HG03060 (cell line): Measurements from ENCODE around the gene CAPRIN2.

Source experiments
- ATAC-seq: cut with Tn5 transposase; IDR thresholded peaks from one replicate; pipeline ENCODE4 v1.9.1; 2021; ENCODE audit warnings: low read depth, moderate number of reproducible peaks; ENCODE audit not compliant: unreplicated experiment

The CAPRIN2 gene

DNA sequence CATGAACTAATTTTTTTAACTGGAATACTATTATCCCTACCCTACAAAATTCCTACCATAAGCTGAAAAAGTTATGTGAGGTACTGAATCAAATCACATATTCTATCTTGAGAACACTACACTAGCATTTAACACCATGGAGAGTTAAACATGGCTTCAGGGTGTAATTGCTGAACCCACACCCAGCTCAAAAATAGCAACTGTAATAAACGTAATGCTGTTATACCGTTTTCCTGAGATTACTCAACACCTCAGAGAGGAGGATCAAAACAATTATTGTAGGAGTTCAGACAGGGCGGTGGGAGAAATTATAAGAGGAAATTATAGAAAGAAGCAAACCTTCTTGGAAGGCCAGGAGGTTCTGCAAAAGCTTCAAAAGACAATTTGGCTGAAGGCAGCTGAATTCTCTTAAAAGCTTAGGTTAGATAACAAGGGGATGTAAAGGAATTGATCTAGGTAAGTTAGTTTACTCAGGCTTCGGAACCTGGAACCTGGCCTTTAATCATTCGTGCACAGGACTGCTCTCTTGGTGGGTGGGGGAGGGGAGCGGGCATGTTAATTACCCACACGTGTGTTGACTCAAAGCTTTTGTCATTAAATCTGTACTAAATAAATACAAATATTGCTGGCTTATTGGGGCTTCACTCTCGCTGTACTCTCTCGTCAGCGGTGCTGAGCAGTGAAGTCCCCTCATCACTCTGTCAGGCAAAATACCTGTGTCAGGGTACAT lies 47.0 kb downstream of the CAPRIN2 start:
- no peak for ATAC-seq

DNA sequence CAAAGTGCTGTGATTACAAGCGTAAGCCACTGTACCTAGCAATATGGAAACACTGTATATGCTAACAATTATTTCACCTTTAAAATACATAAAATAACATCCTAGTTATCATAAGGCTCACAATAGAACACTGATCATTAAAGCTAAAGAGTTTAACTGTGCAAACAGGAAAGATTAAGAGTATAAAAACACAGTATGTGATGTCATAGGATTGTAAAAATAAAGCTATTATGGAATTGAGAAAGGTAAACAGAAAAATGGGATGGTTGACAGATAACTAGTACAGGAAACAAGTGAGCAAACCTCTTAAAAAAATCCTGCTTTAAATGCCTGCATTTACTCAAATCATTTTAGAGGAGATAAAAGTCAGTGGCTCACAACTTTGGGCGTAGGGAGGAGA lies 48.3 kb downstream of the CAPRIN2 start:
- ATAC-seq = no peak

DNA sequence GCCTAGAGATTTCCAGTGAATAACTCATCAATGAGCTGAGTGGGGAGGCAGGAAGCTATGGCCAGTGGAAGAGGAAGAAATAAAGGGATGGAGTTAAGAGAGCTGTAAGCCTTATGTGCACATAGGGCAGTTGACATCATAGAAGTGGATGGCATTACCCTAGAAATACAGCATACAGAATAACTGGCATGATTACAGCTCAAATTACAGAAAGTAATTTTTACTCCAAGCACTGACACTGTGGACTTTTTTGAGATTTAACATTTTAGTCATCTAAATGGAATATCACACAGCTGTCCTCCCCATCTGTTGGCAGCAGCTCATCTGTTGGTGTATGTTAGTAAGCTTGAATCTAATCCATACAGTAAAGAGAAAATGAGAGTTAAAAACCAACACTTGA lies 53.7 kb downstream of the CAPRIN2 start:
- no peak for ATAC-seq

DNA sequence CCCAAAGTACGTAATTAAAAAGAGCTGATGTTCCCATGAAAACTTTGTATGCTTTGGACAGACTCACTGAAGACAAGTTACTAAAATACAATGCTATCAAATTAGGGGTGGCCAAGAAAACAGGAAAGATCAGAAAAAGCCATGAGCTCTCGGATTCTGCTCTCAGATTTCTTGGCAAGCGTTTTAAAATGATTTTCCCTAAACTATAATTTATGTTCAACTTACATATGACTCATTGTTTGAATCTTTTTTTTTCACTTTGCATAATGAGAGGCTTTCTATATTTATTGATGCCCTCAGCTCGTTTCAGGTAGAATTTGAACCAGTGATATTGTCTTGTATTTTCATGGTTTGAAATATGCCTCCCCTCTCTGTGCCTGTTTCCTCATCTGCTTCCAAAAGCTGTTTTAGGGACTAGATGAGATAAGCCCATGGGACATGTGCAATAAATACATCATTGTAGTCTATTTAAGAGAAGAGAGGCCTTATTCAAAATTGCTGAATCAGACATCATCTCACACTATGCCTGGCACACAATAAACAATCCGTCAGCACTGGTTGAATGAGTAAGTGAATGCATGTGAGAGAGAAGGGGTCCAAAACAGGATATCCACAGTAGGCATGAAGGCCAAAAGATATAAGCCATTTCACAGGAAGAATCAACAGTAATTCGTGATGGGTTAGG lies 54.4 kb downstream of the CAPRIN2 start:
- no peak for ATAC-seq

DNA sequence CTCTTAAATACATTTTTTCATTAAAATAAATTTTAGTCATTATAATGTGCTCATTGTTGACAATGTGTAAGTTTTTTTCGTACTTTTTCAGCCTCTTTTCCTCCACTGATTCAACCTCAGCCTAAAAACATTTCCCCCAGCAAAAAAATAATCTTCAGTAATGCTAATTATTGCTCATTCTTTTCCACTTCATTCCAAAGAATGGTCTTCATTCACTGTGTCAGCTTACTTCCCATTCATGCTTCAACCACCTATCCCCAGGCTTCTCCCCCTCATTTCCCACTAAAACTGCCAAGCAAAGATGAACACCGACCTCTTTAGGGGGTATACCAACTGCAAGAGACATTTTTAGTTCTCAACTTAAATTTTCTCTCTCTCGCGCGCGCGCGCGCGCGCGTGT lies 56.4 kb downstream of the CAPRIN2 start:
- ATAC-seq = no peak

DNA sequence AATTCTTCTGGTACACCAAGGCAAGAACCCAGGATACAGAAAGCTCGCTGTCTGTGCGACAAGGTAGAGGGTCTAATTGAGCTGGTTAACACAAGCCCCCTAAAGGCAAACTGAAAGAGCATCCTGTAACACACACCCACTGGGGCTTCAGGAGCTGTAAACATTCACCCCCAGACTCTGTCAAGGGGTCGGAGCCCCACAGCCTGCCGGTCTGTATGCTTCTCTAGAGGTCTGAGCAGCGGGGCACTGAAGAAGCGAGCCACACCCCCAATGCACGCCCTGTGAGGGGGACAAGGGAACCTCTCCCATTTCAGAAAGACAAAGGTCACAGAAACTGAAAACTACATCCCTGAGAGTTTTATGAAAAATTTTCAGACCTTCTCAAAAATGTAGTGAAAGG lies 57.8 kb downstream of the CAPRIN2 start:
- ATAC-seq = no peak

DNA sequence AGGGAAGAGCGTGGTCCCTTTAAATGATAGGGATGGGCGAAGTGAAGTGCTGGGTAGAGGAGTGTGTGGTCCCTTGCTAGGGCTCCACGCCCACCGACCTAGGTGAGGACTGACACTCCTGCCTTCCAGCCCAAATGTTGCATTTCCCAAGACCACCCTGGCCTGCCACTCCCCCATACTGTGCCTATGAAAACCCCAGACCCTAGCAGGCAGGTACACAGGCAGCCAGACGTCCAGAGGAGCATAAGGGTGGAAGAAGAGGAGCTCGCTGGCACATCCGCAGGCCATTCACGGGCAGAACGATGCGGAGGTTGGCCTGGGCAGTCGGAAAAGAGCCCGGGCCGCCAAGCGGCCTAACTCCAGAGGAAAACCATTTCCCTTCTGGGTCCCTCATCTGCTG lies 58.3 kb downstream of the CAPRIN2 start:
- ATAC-seq = no peak

DNA sequence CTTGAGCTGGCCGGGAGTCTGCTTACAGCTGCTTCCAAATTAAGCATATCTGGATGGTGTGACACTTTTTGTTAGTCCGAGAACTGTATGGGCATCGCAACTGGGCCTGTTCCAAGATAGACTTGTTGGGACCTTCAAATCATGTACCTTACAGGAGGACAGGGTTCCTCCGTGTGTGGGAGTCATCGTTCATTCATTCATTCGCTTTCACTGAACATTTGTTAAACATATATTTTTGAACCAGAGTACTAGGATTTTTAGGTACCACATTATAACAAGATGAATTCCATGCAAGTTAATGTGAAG lies 58.7 kb downstream of the CAPRIN2 start:
- ATAC-seq = no peak

DNA sequence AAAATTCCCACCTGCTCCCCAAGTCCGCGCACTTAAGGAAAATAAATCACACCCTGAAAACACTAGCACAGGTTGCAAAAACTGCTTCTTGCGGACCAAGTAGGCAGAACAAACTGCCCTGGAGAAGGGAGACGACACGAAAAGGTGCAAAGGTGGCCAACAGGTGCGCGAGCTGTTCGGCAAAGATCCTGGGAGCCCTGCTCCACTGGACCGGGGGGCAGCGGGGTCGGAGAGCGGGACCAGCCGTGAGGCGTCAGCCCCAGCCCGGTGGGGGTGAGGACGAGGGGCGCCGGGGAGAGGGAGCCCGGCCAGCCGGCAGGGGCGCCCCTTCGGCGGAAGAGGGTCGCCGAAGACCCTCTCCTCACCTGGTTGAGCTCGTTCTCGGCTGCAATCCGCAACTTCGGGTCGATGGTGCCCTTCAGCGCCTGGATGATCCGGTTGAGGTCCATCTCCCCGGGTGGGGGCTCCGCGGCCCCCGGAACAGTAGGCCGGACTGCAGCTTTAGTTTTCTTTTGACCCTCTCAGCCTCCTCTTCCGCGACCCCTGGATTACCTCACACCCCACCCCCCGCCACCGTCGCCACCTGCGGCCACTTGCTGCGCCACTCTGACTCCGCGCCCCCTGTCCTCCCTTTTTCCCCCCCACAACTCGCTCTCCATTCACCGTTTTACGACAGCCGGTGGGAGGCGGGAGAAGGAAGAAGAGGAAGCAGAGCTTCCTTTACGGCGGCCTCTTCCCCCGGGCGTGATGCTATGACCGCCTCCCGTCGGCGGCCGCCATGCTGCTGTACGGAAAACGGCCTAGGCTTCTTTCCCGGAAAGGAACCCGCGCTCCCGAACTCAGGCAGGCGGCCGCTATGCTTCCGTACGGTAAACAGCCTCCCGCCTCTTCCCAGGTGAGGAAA lies 59.3 kb downstream of the CAPRIN2 start, which contains the start of gene IPO8:
Gene IPO8, minus strand, starts transcription at position 671 of the 904 bp plus-strand sequence. Its CDS starts 222 bp downstream, at position 449.
- peak; percentile 45 for ATAC-seq

DNA sequence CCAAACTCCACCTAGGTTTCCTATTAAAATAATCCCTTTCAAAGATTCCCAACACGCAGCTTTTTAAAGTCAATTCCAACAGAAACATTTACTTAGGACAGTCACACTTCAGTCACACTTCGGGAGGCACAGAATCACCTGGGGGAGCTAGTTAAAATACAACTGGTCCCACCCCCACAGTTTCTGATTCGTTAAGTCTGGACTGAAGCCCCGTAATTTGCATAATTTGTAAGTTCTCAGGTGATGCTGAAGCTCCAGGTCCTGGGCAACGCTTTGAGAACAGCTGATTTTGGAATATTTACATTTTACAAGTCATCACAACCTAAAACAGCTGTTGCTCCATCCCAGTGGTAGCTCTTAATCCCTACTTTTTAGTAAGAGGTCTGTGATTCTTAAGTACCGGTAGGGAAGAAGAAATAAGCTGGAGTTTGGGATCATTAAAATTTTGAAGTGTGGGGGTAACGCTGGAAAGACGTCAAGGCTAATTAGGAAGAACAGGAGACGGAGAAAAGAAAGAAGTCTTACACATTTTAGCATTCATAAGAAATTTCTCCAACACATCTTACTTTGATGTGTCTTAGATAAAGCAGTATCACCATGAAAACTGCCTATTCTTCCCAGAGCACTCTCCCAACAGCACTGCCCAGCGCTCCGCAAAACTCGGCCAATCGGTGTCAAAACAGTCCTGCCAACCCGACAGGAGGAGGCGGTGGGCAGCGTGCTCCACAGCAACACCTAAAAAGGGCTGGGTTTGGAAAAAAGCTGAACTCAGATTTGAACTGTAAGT lies 60.1 kb downstream of the CAPRIN2 start:
- ATAC-seq = no peak

DNA sequence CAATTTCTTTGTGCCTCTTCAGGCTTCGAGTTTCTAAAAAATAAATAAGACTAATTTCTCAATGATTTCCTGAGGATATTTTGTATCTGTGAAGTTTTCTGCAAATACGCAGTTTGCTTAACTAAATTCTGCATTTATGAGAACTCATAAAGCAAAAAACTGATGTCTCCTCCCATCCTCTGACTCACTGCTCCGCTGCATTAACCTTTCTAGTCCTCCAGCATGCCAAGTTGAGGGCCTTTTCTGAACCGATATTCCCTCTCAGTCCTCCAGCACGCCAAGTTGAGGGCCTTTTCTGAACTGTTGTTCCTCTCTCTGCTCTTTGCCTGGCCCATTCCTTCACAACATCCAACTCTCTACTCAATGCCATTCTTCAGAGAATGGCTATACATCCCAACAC lies 62.3 kb downstream of the CAPRIN2 start:
- no peak for ATAC-seq

DNA sequence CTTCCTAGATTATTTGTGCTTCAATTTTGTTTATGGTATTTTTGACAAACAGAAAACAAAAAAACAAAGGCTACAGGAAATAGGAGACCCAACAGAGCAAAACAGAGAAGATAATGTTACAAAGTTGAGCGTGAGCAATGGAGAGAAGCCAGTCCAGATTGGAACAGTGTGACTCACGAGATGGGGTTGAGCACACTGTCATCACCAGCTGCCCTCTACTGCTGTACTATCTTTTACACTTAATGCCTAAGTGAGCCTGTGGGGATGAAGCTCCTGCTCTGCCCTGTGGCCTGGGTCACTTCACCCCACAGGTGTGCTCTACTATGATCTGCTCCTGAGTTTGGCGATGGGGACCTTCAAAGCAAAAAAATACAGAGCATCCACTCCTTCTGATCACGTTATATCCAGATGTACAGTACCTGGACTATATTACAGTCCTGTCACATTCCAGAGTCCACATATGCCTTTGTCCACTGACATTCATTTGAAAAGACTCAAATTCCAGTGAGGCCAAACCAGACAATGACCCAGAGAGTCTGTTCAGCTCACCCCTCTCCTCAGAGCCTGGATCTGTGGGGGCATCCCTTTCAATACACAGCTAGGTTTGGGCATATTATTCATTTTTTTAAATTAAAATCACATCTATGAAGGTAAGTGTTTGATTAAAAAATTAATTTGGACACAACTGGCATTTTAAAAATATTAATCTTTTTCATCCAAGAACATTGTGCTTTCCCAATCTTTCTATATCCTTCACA lies 63.5 kb downstream of the CAPRIN2 start:
- no peak for ATAC-seq

DNA sequence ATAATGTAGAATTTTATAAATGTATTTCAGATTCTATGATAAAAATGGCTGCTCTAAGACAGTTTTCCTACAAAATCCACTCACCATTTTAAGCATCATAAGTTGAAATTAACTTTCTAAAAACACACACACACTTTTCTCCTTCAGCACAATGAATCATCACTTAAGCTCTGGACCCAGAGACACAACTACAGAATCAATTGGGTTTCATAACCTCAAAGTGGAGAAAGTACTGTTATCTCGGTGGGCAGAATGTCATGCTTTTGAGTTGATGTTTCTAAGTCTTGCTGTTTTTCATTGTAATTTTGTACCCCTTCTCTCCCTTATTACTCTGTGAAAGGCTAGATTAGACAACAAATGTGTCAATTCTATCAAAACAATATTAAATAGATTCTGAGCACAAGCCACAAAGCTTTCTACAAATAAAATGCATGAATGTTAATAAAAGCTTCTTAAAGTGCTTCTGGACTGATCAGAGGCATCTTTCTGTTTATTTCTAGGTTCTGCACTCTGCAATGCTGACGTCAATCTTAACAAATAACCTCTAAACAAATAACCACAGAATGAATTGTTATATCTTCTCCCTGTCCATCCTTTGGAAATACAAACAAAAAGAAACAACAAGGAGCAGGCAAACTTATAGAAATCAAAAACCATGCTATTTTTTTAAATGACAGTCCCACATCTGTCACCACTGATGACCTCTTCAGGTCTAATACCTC lies 67.3 kb downstream of the CAPRIN2 start:
- ATAC-seq = no peak

DNA sequence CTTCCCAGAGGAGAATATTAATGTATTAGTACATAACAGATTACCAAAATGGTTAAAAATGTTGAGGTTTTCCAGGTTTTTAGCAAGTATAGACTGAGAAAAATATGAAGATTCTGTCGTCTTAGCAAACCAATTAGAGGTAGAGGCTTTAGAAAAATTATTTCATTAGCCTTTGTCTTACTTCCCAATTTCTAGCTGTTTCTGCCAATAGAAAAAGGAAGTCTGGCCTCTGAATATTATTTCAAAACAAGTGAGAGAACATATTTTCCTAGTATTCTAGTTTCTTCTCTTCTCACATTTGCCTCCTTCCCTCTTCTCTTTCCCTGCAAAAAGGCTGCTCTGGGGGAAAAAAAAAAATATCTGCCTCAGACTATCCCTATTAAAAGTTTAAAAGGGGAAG lies 75.5 kb downstream of the CAPRIN2 start:
- no peak for ATAC-seq

DNA sequence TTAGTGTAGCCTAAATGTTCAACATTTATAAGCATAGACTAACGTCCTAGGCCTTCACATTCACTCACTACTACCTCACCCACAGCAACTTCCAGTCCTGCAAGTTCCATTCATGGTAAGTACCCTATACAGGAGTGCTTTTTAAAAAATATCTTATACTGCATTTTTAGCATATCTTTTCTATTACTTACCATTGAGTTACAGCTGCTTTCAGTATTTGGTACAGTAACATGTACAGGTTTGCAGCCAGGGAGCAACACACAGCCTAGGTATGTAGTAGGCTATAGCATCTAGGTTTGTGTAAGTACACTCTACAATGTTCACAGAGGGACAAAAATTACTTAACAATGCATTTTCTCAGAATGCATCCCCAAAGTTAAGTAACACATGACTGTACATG lies 76.5 kb downstream of the CAPRIN2 start:
- ATAC-seq = no peak

DNA sequence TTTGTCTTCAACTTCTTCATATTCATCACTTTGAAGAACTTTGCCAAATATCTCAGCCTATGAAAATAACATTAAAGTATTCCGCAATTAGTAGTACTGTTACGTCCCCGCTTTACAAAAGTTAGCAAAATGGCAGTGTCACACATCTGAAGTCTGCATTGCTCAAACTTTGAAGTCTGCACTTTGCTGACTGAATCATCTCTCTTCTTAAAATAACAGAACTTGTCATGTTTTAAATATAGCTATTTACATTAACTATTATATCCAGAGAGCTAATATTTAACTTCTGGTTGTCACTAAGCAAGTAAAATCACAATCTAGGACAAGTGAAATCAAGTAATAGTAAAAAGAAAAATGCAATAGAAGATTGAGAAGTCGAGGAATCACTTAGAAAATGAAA lies 93.5 kb downstream of the CAPRIN2 start:
- no peak for ATAC-seq
